ENCODE data around the gene TRAF7.

DNA sequence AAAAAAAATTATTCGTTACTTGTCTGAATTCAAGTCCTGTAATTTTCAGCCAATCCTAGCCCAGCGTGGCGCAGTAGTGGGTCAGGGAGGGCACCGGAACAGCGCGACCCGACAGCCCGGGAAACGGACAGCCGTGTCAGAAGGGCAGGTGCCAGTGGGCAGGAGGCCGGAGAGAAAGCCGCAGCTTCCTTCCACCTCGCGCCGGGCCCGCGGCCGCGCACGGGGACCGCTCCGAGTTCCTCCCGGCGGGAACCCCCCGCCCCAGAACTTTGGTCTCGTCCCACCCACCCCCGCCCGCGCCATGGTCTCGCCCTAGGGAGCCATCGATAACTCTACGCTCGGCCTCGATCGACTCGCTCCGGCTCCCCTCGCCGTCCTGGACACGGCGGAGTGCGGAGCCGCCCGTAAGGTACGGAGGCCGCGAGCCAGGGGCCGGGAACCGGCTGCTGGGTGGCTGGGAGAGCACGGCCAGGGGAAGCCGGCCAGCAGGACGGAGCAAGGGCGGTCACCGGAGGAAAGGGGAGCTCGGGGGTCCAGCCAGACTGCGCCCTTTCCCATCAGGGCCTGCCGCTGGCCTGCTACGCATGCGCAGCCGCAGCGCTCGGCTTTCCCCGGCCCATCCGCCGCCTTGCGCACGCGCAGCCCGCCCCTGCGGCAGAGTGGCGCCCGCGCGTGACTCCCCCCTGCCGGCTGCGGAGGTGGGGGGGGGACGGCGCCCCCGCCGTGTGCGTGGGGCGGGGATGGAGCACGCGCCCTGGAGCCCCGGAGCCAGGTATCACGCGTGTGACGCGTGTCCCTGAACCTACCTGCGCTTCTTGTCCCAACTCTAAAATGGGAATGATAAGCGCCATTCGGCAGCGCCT is 49.8 kb downstream of the TRAF7 start, which contains the start of gene MLST8:
- TF ChIP-seq POLR2A (IDR thresholded peaks at IDR 0.05; ENCODE audit: borderline replicate concordance, extremely low read depth, insufficient read depth, insufficient read length) (peak; percentile 43), EZH2phosphoT487 (IDR thresholded peaks at IDR 0.05; ENCODE audit: borderline replicate concordance) (no peak), JUND (IDR thresholded peaks at IDR 0.05) (no peak; the same call in 1 of the 2 replicates), POLR2AphosphoS5 (IDR thresholded peaks at IDR 0.05; ENCODE audit: low read depth, low read length) (peak; percentile 87), RAD21 (IDR thresholded peaks at IDR 0.05; ENCODE audit: low read depth) (no peak), EZH2 (IDR thresholded peaks at IDR 0.05) (no peak), SIN3A (IDR thresholded peaks at IDR 0.05; ENCODE audit: low read depth) (0 out of 2 replicates have a peak, but pooled peaks have one; percentile 54)
- TF ChIP-seq, protein P1, sequence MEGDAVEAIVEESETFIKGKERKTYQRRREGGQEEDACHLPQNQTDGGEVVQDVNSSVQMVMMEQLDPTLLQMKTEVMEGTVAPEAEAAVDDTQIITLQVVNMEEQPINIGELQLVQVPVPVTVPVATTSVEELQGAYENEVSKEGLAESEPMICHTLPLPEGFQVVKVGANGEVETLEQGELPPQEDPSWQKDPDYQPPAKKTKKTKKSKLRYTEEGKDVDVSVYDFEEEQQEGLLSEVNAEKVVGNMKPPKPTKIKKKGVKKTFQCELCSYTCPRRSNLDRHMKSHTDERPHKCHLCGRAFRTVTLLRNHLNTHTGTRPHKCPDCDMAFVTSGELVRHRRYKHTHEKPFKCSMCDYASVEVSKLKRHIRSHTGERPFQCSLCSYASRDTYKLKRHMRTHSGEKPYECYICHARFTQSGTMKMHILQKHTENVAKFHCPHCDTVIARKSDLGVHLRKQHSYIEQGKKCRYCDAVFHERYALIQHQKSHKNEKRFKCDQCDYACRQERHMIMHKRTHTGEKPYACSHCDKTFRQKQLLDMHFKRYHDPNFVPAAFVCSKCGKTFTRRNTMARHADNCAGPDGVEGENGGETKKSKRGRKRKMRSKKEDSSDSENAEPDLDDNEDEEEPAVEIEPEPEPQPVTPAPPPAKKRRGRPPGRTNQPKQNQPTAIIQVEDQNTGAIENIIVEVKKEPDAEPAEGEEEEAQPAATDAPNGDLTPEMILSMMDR (IDR thresholded peaks at IDR 0.05 in 2 of 3, conservative IDR thresholded peaks at IDR 0.05 in 1 of 3; ENCODE audit: borderline replicate concordance in 1 of 3, insufficient read depth in 1 of 3, low read depth in 2 of 3, low read length in 2 of 3) = 0 out of 6 replicates have a peak, but pooled peaks of 2 of the 3 experiments have one; percentile 10 to 13
- TF ChIP-seq, protein P2, sequence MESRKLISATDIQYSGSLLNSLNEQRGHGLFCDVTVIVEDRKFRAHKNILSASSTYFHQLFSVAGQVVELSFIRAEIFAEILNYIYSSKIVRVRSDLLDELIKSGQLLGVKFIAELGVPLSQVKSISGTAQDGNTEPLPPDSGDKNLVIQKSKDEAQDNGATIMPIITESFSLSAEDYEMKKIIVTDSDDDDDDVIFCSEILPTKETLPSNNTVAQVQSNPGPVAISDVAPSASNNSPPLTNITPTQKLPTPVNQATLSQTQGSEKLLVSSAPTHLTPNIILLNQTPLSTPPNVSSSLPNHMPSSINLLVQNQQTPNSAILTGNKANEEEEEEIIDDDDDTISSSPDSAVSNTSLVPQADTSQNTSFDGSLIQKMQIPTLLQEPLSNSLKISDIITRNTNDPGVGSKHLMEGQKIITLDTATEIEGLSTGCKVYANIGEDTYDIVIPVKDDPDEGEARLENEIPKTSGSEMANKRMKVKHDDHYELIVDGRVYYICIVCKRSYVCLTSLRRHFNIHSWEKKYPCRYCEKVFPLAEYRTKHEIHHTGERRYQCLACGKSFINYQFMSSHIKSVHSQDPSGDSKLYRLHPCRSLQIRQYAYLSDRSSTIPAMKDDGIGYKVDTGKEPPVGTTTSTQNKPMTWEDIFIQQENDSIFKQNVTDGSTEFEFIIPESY (IDR thresholded peaks at IDR 0.05; ENCODE audit: extremely low read depth, insufficient replicate concordance, low read length) = peak; percentile 37
- TF ChIP-seq, protein P3, sequence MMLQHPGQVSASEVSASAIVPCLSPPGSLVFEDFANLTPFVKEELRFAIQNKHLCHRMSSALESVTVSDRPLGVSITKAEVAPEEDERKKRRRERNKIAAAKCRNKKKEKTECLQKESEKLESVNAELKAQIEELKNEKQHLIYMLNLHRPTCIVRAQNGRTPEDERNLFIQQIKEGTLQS (IDR thresholded peaks at IDR 0.05) = no peak
